DOHH2 (cell line): ENCODE data around the gene TRPM1.

Experiments used
- H3F3A ChIP-seq: fragments of 200-600 bp; sonication (generic), shearing (Covaris generic); 2 replicates; pipeline ENCODE4 v1.6.0; 2016; ENCODE audit warnings: antibody characterized with exemption, mild to moderate bottlenecking; ENCODE audit not compliant: control insufficient read depth, insufficient read depth
- H3K27ac ChIP-seq: fragments of 200-600 bp; sonication (generic); 2 replicates; pipeline ENCODE4 v1.5.1; 2014; ENCODE audit warnings: low read depth, mild to moderate bottlenecking, low read length, moderate library complexity
- H3K27me3 ChIP-seq: fragments of 200-600 bp; sonication (generic); 2 replicates; pipeline ENCODE4 v1.6.1; 2014; ENCODE audit warnings: mild to moderate bottlenecking, low read length, mixed read lengths; ENCODE audit not compliant: control insufficient read depth
- H3K36me3 ChIP-seq: fragments of 200-600 bp; sonication (generic); 2 replicates; pipeline ENCODE4 v1.6.1; 2014; ENCODE audit warnings: mild to moderate bottlenecking, low read length, moderate library complexity, mixed read lengths; ENCODE audit not compliant: control insufficient read depth
- H3K4me1 ChIP-seq: fragments of 200-600 bp; sonication (generic); 2 replicates; pipeline ENCODE4 v1.6.1; 2014; ENCODE audit warnings: mild to moderate bottlenecking, low read length, mixed read lengths; ENCODE audit not compliant: control insufficient read depth
- H3K4me2 ChIP-seq: fragments of 200-600 bp; sonication (generic); 2 replicates; pipeline ENCODE4 v1.6.0; 2014; ENCODE audit warnings: mild to moderate bottlenecking, low read length, moderate library complexity
- H3K4me3 ChIP-seq: fragments of 200-600 bp; sonication (generic); 2 replicates; pipeline ENCODE4 v1.5.1; 2014; ENCODE audit warnings: mild to moderate bottlenecking, low read length, mixed read lengths
- H3K79me2 ChIP-seq: fragments of 200-600 bp; sonication (generic); 2 replicates; pipeline ENCODE4 v1.6.1; 2014; ENCODE audit warnings: mild to moderate bottlenecking, low read length, mixed read lengths; ENCODE audit not compliant: control insufficient read depth
- H3K9me2 ChIP-seq: fragments of 200-600 bp; sonication (generic); replicated peaks from 2 replicates; pipeline ENCODE4 v1.6.1; 2014; ENCODE audit warnings: mild to moderate bottlenecking, low read length, mixed read lengths; ENCODE audit not compliant: control insufficient read depth
- H3K9me3 ChIP-seq: fragments of 200-600 bp; sonication (generic); 2 replicates; pipeline ENCODE4 v1.6.1; 2014; ENCODE audit warnings: antibody characterized with exemption, low read length, mixed read lengths; ENCODE audit not compliant: control insufficient read depth, insufficient read depth
- H4K20me1 ChIP-seq: fragments of 200-600 bp; sonication (generic); 2 replicates; pipeline ENCODE4 v1.6.0; 2014; ENCODE audit warnings: low read depth, mild to moderate bottlenecking, antibody characterized with exemption, low read length, moderate library complexity; ENCODE audit not compliant: control insufficient read depth, insufficient read depth
- EZH2phosphoT487 ChIP-seq: fragments of 200-600 bp; sonication (generic); IDR thresholded peaks from 2 replicates; pipeline ENCODE4 v1.6.1; 2017; ENCODE audit warnings: borderline replicate concordance, mild to moderate bottlenecking, antibody characterized with exemption, low read length, moderate library complexity, mixed read lengths
- TF ChIP-seq, protein P1 (sequence below): fragments of 200-600 bp; sonication (generic); IDR thresholded peaks from one replicate; pipeline ENCODE4 v1.5.1; 2014; ENCODE audit warnings: antibody characterized with exemption, mild to moderate bottlenecking, low read depth, low read length; ENCODE audit not compliant: poor library complexity, severe bottlenecking

The TRPM1 gene

DNA sequence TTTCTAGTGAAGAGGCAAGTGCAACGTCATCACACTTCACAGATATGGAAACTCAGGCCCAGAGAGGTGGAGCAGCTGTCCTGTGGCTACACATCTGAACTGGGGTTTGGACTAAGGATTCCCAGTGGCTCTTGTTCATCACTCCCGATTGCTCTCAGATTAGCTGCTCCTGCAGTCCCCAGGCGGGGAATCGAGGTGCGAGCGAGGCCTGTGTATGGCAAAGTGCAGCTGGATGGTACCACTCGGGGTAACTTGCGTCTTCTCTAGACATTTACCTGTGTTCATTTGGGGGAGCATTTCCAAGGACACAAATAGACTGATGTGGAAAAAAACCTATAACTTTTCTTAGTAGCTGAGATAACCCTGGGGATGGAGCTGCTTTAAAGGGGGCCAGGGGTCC is 45.9 kb upstream of the TRPM1 start:
- no peak overlapping the region for H3K4me3 ChIP-seq
- no peak overlapping the region for H3K27ac ChIP-seq
- no peak overlapping the region for H3K4me2 ChIP-seq
- TF ChIP-seq, protein P1, sequence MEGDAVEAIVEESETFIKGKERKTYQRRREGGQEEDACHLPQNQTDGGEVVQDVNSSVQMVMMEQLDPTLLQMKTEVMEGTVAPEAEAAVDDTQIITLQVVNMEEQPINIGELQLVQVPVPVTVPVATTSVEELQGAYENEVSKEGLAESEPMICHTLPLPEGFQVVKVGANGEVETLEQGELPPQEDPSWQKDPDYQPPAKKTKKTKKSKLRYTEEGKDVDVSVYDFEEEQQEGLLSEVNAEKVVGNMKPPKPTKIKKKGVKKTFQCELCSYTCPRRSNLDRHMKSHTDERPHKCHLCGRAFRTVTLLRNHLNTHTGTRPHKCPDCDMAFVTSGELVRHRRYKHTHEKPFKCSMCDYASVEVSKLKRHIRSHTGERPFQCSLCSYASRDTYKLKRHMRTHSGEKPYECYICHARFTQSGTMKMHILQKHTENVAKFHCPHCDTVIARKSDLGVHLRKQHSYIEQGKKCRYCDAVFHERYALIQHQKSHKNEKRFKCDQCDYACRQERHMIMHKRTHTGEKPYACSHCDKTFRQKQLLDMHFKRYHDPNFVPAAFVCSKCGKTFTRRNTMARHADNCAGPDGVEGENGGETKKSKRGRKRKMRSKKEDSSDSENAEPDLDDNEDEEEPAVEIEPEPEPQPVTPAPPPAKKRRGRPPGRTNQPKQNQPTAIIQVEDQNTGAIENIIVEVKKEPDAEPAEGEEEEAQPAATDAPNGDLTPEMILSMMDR = no peak
- TF ChIP-seq EZH2phosphoT487 = no peak
- H3K79me2 ChIP-seq = no peaks in the 10 kb centered on the region
- H3K36me3 ChIP-seq = no peaks in the 10 kb centered on the region
- H3K9me2 ChIP-seq = no peaks in the 10 kb centered on the region
- no peaks in the 10 kb centered on the region for H3K4me1 ChIP-seq
- no peaks in the 10 kb centered on the region for H3K9me3 ChIP-seq
- H3F3A ChIP-seq = no peaks in the 10 kb centered on the region
- H3K27me3 ChIP-seq = peaks cover under 1% of the 10 kb centered on the region; the same call in 1 of the 2 replicates
- H4K20me1 ChIP-seq = no peaks in the 10 kb centered on the region

DNA sequence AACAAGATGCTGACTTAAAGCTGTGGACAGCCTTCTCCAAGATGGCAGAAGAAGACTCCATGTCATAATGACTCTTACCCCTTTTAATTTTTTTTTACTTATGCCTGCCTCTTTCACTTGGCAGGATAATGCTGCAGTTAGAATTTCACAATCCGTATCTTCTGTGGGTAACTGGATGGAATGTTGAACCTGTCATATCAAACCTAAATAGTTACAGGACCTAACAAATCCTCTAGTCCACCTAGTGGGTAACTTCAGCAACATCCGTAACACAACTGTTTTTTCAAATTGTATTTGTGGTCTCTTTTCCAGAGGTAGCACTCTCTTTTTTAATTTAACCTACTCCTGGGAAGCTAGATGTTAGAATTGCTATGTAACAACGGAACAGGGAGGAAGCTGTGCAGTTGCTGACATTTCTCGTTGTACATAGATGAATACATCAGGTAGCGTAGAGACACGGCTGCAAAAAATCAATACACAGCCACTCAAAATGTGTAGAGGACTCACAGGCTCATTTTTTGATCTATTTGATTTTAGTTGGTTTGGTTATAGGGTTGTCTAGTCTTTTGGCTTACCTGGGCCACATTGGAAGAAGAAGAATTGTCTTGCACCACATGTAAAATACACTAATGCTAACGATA is 43.9 kb upstream of the TRPM1 start:
- Histone ChIP-seq H3K27me3 (peaks cover 3% of the 10 kb centered on the region; the same call in 1 of the 2 replicates), H3K4me1 (no peaks in the 10 kb centered on the region), H3K9me2 (no peaks in the 10 kb centered on the region), H3K4me3 (no peak overlapping the region), H4K20me1 (no peaks in the 10 kb centered on the region), H3K36me3 (no peaks in the 10 kb centered on the region), H3K27ac (no peak overlapping the region), H3F3A (no peaks in the 10 kb centered on the region), H3K79me2 (no peaks in the 10 kb centered on the region), H3K9me3 (no peaks in the 10 kb centered on the region), H3K4me2 (no peak overlapping the region)
- TF ChIP-seq EZH2phosphoT487 = no peak
- TF ChIP-seq, protein P1 = no peak

DNA sequence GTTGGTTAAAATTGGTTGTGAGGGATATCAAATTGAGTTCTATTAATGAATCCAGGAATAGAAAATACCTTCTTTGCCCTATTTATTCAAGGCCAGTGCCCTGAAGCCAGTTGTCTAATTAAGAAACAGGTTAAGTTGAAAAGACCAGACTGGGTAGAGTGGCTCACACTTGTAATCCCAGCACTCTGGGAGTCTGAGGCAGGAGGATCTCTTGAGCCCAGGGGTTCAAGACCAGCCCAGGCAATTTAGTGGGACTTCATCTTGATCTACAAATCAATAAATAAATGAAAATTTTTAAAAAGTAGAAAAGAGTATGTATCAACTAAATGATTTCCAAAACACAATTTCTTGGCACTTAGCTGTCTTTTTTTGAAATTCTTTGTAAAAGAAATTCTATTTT is 40.3 kb upstream of the TRPM1 start:
- H3K27me3 ChIP-seq = peaks cover 6% of the 10 kb centered on the region; the same call in 1 of the 2 replicates
- no peaks in the 10 kb centered on the region for H3F3A ChIP-seq
- no peaks in the 10 kb centered on the region for H3K4me1 ChIP-seq
- no peak overlapping the region for H3K4me3 ChIP-seq
- TF ChIP-seq, protein P1 = no peak
- TF ChIP-seq EZH2phosphoT487 = no peak
- no peaks in the 10 kb centered on the region for H3K9me3 ChIP-seq
- H3K9me2 ChIP-seq = no peaks in the 10 kb centered on the region
- H3K79me2 ChIP-seq = no peaks in the 10 kb centered on the region
- H3K4me2 ChIP-seq = no peak overlapping the region
- H3K36me3 ChIP-seq = no peaks in the 10 kb centered on the region
- no peaks in the 10 kb centered on the region for H4K20me1 ChIP-seq
- H3K27ac ChIP-seq = no peak overlapping the region
